ENCODE measurements around the gene INO80B. TPM values are rescaled to one million over a fixed set of nuclear protein-coding genes. Genes with fewer than 3 reads are reported as not detected.

Gene INO80B
- total and polyA plus RNA-seq, 2 donors (not counting 1 experiment from before 2014, with no cell fraction given) = 6.9 to 13.0 TPM

GRCh38 chr2:74423231-74424095 is 31.4 kb upstream of the INO80B start:
- Histone ChIP-seq H2AFZ (ENCODE audit: low read length) (no peak overlapping the region), H3K4me2 (ENCODE audit: extremely low read depth, insufficient read depth, low read length) (no peak overlapping the region), H4K20me1 (ENCODE audit: control insufficient read depth, extremely low read depth, insufficient read depth, low read length) (no peaks in the 10 kb centered on the region), H3K79me2 (ENCODE audit: control insufficient read depth, insufficient read depth, low read length) (no peaks in the 10 kb centered on the region), H3K27ac (ENCODE audit: insufficient read depth, low read length) (no peak overlapping the region), H3K36me3 (ENCODE audit: control insufficient read depth, insufficient read depth, low read length) (peaks cover 5% of the 10 kb centered on the region), H3K4me3 (replicated peaks in 1 of 4; ENCODE audit: control extremely low read depth in 1 of 4, insufficient read depth in 1 of 4, low read depth in 3 of 4, low read length in 4 of 4) (no peak overlapping the region), H3K9me3 (ENCODE audit: control insufficient read depth, insufficient read depth, low read depth, low read length) (no peaks in the 10 kb centered on the region), H3K9ac (ENCODE audit: insufficient read depth, low read length) (no peak overlapping the region), H3K27me3 (ENCODE audit: control insufficient read depth, insufficient read depth, low read length) (no peaks in the 10 kb centered on the region), H3K4me1 (ENCODE audit: control insufficient read depth, extremely low read depth, insufficient read depth, low read length) (peaks cover 2% of the 10 kb centered on the region)
- DNase-seq (ENCODE audit: low read depth in 2 of 2) = no peak
- TF ChIP-seq CTCF (conservative IDR thresholded peaks at IDR 0.05 in 1 of 2, IDR thresholded peaks at IDR 0.05 in 1 of 2; ENCODE audit: low read depth in 1 of 2, low read length in 2 of 2) (no peak), EZH2 (IDR thresholded peaks at IDR 0.05; ENCODE audit: low read length, missing control alignments) (no peak)

DNA sequence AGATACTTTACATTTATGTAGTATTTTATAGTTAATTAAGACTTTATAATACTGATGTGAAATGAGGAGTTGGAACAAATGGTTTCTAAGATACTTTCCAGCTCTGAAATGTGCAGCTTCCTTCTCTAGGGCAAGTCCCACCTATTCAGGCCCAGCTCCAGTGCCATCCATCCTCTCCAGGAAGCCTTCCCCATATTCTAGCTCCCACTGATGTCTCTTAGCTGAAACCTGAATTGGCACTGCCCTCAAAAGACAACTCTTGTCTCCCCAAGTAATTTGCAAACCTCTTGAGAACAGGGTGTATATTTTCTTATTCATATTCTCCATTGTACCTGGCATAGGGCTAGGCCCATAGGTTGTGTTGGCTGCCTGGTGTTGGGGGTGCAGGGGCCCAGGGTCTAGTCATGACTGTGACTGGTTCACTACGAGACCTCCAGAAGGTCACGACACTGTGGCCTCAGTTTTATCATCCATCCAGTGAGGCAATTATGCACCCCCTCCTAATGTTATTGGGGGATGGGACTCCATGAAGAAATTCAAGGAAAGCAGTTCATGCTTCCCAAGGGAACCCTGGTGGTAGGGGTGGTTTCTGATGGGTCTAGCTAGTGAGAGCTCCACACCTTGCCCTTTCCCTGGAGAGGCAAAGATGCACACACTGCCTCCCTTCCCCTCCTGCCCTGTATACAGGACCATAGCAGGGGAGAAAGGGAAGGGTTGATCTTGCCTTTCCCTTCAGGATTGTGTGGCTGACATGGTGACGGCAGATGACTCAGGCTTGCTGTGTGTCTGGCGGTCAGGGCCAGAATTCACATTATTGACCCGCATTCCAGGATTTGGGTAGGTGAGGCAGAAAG is 30.5 kb upstream of the INO80B start:
- peaks cover 10% of the 10 kb centered on the region for H3K36me3 ChIP-seq (ENCODE audit: control insufficient read depth, insufficient read depth, low read length)

More for the DNA sequence above, 30.5 kb upstream of the INO80B start:
- Histone ChIP-seq H3K4me3 (replicated peaks in 1 of 4; ENCODE audit: control extremely low read depth in 1 of 4, insufficient read depth in 1 of 4, low read depth in 3 of 4, low read length in 4 of 4) (no peak overlapping the region), H3K27me3 (ENCODE audit: control insufficient read depth, insufficient read depth, low read length) (no peaks in the 10 kb centered on the region), H3K9ac (ENCODE audit: insufficient read depth, low read length) (no peak overlapping the region), H3K9me3 (ENCODE audit: control insufficient read depth, insufficient read depth, low read depth, low read length) (no peaks in the 10 kb centered on the region), H3K79me2 (ENCODE audit: control insufficient read depth, insufficient read depth, low read length) (no peaks in the 10 kb centered on the region), H3K27ac (ENCODE audit: insufficient read depth, low read length) (no peak overlapping the region), H4K20me1 (ENCODE audit: control insufficient read depth, extremely low read depth, insufficient read depth, low read length) (no peaks in the 10 kb centered on the region), H3K4me1 (ENCODE audit: control insufficient read depth, extremely low read depth, insufficient read depth, low read length) (peaks cover 2% of the 10 kb centered on the region), H2AFZ (ENCODE audit: low read length) (no peak overlapping the region), H3K4me2 (ENCODE audit: extremely low read depth, insufficient read depth, low read length) (no peak overlapping the region)
- TF ChIP-seq EZH2 (IDR thresholded peaks at IDR 0.05; ENCODE audit: low read length, missing control alignments) = no peak
- TF ChIP-seq CTCF (conservative IDR thresholded peaks at IDR 0.05 in 1 of 2, IDR thresholded peaks at IDR 0.05 in 1 of 2; ENCODE audit: low read depth in 1 of 2, low read length in 2 of 2) = no peak
- no peak for DNase-seq (ENCODE audit: low read depth in 2 of 2)

All from fibroblast of lung (primary cell).